GM19438 (cell line): ENCODE results near the gene PGP.

Source experiments
- ATAC-seq: cut with Tn5 transposase; IDR thresholded peaks from one replicate; pipeline ENCODE4 v1.9.1; 2021; ENCODE audit warnings: low read depth; ENCODE audit not compliant: unreplicated experiment

The PGP gene

DNA sequence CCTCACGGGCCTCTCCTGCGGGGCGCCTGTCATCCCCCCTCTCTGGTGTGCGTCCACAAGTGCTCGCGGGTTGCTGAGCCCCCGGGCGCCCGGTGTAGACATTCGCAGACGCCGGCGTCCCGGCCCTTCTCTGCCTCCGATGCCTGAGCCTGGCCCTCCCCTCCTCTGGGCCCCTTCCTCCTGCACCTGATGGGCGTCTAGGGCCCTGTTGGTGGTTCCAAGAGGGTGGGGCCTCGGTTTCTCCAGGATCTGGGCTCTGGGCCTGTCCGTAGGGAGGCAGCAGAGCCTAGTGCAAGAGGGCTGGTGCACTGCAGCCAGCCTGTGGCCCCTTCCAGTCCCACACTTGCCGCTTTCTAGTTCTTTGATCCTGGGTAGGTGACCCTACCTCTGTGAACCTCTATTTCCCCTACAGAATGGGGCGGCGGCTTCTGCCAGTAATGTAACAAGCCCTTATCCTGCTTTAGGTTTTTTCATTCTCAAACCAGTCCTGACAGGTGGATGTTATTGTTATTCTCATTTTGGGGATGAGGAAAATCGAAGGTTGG lies 9.4 kb upstream of the PGP start:
- peak; percentile 8 for ATAC-seq

DNA sequence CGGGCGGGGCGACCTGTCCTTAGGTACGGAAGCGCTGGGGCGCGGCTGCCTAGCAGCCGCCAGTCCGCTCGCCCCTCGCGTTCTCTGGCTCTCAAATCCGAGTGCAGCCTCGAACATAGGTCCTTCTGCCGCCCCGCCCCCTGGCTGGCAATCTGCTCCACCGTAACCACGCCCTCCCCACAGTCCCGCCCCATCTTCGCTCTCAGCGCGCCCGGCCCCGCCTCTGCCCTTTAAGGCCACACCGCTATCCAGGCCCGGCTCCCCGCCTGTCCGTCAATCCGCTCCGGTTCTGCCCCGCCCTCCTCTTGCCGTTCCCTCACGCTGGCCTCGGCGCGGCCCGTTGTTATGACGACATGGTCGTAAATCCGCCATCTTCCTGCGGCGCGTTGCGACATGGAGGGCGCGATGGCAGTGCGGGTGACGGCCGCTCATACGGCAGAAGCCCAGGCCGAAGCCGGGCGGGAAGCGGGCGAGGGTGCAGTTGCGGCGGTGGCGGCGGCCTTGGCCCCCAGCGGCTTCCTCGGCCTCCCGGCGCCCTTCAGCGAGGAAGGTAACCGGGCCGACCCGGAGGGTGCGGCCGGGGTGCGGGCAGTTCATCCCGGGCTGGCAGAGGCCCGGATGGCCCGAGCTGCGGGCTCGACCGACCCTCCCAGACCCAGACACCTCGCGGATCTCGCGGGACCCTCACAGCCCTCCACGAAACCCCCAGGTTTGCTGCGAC lies 8.7 kb upstream of the PGP start, which contains the start of gene E4F1:
Gene E4F1, plus strand, starts transcription at position 371 of the 721 bp plus-strand sequence. Its CDS starts 23 bp downstream, at position 394.
- ATAC-seq = peak; percentile 92

DNA sequence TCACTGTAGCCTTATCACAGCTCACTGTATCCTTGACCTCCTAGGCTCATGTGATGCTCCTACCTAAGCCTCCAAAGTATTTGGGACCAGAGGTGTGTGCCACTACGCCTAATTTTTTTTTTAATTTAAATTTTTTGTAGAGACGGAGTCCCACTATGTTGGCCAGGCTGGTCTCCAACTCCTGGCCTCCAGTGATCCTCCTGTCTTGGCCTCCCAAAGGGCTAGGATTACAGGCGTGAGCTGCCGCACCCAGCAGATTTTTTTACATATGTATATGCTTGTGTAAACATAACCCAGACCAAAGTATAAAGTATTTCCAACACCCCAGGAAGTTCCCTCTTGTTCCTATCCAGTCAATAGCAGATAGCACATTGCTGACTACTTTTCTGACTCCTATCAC lies 1.7 kb upstream of the PGP start:
- no peak for ATAC-seq

DNA sequence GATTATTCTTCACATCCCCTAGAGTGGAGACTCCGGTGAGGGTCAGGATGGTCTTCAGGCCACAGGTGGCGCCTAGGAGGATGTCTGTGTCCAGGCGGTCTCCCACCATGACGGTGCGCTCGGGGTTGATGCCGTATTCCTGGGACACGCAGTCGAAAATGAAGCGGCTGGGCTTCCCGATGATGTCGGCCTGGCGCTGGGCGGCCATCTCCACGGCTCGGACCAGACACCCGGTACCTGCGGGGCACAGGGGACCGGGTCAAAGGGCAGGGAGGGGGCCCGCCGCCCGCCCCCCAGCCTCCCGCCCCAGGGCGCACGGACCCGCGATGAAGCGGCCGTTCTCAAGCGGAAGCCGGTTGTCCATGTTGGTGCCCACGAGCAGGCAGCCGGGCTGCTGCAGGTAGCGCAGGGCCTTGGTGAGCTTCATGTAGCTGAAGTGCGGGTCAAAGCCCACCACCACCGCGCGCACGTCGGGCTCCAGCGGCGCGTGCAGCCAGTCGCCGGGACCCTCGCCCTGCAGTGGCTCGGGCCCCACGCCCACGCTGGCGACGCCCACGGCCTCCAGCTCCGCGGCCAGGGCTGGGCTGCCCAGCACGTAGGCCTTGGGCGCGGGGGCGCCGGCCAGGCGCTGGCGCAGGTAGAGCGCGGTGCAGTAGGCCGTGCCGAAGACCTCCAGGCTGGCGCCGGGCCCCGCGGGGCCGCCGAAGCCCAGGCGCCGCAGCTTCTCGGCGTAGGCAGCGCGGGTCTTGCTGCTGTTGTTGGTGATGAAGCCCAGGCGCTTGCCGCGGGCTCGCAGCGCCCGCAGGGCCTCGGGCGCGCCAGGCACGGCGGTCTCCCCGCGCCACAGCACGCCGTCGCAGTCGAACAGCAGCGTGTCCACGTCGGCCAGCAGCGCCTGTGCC lies 572 bp downstream of the PGP start:
- no peak for ATAC-seq

DNA sequence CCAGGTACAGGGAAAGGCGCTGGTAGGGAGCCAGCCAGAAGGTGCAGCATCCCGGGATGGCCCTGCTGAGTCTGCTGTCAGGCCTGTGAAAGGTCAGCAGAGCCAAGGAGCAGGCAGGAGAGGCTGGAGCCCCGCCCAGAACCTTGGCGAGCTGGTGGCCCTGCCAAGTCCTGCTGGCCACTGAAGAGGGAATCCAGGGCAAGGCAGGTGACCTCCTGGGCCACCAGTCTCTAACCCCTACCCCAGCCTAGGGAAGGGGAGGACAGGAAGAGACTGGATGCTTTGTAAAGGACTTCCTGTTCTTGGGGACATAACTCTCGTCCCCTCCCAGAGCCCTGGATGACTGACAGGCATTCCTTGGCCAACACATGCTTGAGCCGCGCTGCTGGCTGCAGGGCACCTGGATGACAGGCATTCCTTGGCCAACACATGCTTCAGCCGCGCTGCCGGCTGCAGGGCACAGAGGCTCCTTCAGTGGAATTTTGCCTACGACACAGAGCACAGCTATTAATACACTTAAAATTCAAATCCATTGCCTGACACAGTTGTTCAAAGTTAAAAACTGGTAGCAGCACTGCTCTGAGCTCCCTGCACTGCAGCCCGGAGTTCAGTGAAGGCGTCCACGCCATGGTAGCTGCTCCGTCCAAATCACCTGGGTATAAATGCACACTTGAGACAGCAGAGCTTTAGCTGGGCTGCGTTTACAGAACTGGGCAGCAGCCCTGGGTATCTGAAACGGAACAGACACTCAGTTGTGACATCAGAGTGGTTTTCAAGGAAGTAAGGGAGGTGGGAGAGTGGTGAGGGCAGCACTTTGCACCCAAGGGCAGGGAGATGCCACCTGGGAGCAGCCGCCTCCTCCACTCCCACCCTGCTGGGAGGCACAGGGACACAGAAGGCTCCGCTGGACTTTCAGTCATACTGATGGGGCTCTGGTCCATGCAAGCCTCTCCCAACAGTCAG lies 2.0 kb downstream of the PGP start:
- no peak for ATAC-seq

DNA sequence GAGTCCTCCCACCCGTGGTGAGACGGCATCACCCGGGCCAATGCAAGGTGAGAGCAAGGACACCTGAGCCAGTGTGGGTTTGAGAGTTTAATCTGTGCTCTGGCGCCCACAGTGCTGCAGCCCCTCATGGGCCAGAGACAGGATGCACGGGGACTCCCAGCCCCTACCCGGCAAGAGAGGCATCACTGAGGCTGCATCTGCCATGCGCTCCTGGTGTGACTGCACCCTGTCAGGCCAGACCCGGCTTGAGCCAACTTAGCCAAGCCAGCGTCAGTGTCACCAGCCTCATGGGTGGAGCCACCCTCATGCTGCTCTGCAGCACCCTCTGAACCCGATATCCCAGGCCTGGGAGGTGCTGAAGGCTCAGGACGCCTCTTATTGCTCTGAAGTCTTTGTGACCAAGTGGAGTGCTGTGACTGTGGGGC lies 2.7 kb downstream of the PGP start:
- no peak for ATAC-seq

DNA sequence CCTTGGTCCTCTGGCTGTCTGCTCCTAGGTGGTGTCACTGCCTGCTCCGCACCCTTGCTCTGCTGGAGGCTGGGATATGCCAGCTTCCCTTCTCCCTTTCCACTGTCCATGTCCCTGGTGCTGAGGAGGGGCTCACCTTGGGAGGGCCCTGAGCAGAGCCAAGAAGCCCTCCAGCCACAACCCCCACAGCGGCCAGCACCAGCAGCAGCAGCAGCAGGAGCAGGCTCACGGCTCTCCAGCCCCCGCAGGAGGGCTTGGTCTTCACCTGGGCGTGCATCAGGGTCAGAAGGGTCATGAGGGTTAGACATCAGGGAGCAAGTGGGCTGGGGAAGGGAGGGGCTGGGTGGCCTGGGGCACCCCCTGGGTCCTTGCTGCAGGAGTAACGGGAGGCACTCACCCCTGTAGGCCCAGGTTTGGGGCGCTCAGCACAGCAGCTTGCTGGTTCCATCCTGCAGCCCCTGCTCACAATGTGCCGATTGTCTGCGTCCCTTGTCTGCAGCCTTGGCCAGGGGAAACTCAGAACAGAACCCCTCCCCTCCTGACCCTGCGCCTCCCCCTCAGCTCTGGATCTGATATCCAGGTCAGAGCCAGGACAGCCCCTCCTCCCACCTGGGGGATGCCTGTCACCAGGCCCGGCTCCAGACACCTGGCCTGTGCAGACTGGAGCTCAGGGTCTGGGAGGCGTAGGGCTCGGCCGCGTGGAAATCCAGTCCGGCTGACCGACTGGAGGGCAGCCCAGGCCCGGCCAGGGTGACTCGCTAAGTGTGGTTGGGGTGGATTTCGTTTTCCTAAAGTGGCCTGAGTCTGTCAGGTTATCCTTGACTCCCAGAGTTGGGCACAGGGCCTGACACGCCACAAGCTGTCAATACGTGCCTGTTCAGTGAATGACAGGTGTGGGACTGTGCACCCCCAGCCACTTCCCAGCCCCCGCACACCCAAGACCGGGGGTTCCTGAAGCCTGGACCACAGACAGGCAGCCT lies 4.0 kb downstream of the PGP start, which contains the start of gene BRICD5:
Gene BRICD5, minus strand, starts transcription at position 478 of the 980 bp plus-strand sequence. Its CDS starts 30 bp downstream, at position 448.
- ATAC-seq = no peak

DNA sequence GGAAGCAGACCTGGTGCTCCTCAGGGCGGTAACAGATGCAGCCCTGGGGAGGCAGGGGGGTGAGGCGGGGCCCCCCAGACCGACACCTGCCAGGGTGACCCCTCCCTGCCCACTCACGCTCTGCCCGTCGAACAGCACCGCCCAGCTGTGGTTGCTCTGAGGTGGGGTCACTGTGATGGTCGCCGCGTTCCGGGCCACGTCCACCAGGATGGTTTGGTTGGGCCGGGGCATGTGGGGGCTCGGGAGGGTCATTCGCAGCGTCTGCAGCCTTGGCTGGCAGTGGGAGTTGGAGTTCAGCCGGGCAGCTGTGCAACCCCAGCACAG lies 4.7 kb downstream of the PGP start:
- no peak for ATAC-seq

DNA sequence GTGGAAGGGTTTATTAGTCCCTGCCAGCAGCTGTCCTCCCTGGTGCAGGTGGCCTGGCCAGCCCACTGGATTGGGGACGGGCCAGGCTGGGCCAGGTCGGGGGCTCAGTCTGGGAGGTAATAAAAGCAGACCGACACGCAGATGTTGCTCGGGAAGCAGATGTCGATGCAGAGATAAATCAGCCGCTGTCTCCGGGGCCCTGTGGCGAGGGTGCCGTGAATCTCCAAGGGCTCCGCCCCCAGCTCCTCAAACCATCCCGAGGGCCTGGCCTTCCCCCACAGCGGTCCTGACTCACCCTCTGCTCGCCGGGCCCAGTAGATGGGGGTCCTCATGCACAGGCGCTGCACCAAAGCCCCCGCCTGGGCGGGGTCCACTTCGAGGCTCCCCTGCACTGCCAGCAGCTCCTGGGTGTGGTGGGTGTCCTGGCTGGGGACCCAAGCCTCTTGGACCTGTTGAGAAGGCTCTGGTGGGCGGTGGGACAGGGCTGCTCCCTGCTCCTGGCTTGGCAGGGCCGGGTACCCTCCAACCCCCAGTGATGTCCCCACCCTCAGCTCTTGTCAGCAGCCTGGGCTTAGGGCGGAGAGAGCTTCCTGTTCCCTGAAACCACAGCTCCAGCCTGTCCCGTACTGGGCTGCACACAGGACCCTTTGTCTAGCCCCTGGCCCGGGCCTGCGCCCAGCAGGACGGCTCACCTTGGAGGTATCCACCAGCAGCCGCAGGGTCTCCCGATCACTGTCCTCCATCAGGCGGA lies 5.2 kb downstream of the PGP start:
- ATAC-seq = no peak

DNA sequence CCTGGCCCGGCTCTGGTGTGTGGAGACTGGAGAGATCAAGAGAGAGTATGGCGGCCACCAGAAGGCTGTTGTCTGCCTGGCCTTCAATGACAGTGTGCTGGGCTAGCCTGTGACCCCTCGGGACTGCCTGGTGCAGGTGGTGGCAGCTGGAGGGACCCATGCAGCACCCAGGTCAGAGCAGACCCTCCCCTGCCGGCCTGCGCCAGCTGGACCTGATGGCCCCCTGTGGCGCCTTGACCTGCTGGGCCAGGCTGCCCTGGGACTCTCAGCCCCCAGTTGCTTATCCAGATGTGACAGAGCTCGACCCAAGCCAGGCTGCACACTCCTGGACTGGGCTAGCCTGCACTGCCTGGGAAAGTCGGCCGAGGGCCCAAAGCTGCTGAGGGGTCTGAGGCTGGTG lies 5.9 kb downstream of the PGP start:
- ATAC-seq = no peak

DNA sequence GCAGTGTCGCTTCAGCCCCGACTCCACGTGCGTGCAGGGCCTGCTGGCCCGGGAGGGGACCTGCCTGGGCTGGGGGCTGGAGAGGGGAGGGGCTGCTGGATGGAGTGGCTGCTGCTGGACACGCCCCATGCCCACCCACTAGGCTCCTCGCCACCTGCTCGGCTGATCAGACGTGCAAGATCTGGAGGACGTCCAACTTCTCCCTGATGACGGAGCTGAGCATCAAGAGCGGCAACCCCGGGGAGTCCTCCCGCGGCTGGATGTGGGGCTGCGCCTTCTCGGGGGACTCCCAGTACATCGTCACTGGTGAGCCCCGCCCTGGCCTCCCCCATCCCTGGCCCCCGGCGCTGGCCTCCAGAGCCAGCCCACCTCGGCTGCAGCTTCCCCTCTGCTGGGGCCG lies 6.3 kb downstream of the PGP start:
- no peak for ATAC-seq

DNA sequence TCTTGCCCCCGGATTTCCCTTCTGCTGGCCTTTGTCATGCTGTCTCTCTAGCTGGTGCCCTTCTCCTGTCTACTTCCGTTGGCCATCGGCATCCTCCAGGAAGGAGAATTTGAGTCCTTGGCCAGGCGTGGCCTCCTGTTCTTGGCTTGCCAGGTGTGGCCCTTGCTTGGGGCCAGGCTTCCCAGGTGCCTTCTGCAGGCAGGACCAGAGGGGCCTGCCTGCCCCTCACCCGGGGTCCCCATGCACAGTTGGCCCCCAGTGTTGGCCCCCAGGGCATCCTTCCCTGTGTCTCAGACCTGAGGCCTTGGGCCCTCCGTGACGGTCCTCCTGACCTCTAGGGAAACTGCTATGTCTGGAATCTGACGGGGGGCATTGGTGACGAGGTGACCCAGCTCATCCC lies 6.8 kb downstream of the PGP start:
- no peak for ATAC-seq

DNA sequence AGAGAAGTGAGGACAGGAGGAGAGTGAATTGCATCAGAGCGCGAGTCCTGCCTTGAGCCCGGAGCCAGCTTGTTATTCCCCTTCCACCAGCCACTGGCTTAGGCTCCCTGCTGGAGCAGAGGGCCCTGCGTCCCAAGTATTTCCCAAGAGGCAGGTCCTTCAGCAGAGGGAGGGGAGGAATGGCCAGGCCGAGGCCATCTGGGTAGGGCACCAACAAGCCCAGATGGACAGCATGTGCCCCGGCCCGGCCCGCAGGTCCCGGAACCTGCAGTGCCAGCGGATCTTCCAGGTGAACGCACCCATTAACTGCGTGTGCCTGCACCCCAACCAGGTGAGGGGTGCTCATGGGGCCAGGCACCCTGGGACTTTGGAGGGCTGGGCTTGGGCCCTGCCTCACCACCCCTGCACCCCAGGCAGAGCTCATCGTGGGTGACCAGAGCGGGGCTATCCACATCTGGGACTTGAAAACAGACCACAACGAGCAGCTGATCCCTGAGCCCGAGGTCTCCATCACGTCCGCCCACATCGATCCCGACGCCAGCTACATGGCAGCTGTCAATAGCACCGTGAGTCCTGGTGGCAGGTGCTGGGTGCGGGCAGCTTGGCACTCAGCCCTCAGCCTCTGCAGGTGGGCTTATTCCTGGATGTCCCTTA lies 7.7 kb downstream of the PGP start:
- no peak for ATAC-seq

DNA sequence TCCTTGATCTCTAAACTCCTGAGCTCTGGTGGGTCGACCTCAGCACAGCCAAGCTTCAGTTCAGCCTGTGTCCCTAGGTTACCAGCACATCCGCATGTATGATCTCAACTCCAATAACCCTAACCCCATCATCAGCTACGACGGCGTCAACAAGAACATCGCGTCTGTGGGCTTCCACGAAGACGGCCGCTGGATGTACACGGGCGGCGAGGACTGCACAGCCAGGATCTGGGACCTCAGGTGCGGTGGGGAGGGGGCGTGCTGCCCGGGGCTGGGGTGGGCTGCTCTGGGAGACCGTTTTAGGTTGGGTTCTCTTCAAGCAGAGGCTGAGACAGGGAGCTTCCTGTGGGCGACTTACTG lies 8.2 kb downstream of the PGP start:
- ATAC-seq = no peak

DNA sequence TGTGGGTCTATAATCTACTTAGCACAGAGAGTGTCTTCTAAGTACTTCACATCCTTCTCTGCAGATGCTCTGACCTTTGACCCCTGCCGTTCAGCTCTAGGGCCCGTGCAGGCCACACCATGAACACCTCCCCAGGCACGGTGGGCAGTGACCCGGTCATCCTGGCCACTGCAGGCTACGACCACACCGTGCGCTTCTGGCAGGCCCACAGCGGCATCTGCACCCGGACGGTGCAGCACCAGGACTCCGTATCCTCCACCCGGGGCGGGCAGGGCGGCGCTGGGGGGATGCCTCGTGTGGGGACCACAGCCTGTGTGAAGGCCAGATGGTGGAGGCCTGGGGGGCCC lies 8.7 kb downstream of the PGP start:
- peak; percentile 11 for ATAC-seq

DNA sequence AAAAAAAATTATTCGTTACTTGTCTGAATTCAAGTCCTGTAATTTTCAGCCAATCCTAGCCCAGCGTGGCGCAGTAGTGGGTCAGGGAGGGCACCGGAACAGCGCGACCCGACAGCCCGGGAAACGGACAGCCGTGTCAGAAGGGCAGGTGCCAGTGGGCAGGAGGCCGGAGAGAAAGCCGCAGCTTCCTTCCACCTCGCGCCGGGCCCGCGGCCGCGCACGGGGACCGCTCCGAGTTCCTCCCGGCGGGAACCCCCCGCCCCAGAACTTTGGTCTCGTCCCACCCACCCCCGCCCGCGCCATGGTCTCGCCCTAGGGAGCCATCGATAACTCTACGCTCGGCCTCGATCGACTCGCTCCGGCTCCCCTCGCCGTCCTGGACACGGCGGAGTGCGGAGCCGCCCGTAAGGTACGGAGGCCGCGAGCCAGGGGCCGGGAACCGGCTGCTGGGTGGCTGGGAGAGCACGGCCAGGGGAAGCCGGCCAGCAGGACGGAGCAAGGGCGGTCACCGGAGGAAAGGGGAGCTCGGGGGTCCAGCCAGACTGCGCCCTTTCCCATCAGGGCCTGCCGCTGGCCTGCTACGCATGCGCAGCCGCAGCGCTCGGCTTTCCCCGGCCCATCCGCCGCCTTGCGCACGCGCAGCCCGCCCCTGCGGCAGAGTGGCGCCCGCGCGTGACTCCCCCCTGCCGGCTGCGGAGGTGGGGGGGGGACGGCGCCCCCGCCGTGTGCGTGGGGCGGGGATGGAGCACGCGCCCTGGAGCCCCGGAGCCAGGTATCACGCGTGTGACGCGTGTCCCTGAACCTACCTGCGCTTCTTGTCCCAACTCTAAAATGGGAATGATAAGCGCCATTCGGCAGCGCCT lies 9.3 kb downstream of the PGP start, which contains the start of gene MLST8:
Gene MLST8, plus strand, starts transcription at position 351 of the 863 bp plus-strand sequence. CDS start 632 bp downstream, outside the sequence.
- ATAC-seq = peak; percentile 66
